GM18951 (cell line): Measurements from ENCODE around the gene SMAP2.

Source experiments
- POLR2A ChIP-seq: IDR thresholded peaks from 4 replicates; pipeline ENCODE4 v1.6.1; 2011; ENCODE audit warnings: mild to moderate bottlenecking; ENCODE audit not compliant: insufficient read length, insufficient read depth; ENCODE audit errors: extremely low read depth
- in situ Hi-C: fragments of 300-500 bp; cut with MboI; formaldehyde crosslinking; loops from one replicate; pipeline ENCODE4 v1.12.0; 2022; ENCODE audit warnings: low sequenced_read_pairs, mixed read lengths, inconsistent platforms; ENCODE audit not compliant: unreplicated experiment

SMAP2 gene

GRCh38 chr1:40469327-40469726, 95.8 kb downstream of the SMAP2 start:
- no peak for TF ChIP-seq POLR2A
- in situ Hi-C loops: no loop called here
